SIG-M5 (cell line): Measurements from ENCODE around the gene MCOLN1.
A peak's percentile ranks its signal among the peaks of the same experiment; 100 is the strongest.

ENCODE experiments used
- DNase-seq: peaks from one replicate; lab custom pipeline; 2025; lab: John Stamatoyannopoulos, UW

Gene MCOLN1

GRCh38 chr19:7522072-7522922 lies at the start of gene MCOLN1:
Gene MCOLN1 (plus strand): TSS chr19:7522624. CDS start chr19:7522751, 127 bp downstream.
- no peak for DNase-seq

GRCh38 chr19:7475665-7476064 lies 46.8 kb upstream of the MCOLN1 start:
- no peak for DNase-seq

- no peak for DNase-seq
Observed at GRCh38 chr19:7476241-7476640, 46.2 kb upstream of the MCOLN1 start.

- DNase-seq: no peak
Observed at GRCh38 chr19:7476777-7477494, 45.5 kb upstream of the MCOLN1 start.

- no peak for DNase-seq
Observed at GRCh38 chr19:7477758-7478157, 44.7 kb upstream of the MCOLN1 start.

- DNase-seq: no peak
Observed at GRCh38 chr19:7478173-7478842, 44.1 kb upstream of the MCOLN1 start.

- DNase-seq: no peak
Observed at GRCh38 chr19:7478843-7479227, 43.6 kb upstream of the MCOLN1 start.

- DNase-seq: no peak
Observed at GRCh38 chr19:7480222-7480969, 42.0 kb upstream of the MCOLN1 start.

GRCh38 chr19:7480970-7481255 lies 41.5 kb upstream of the MCOLN1 start:
- DNase-seq: no peak

GRCh38 chr19:7482584-7483439 lies 39.6 kb upstream of the MCOLN1 start:
- no peak for DNase-seq

GRCh38 chr19:7483720-7484201 lies 38.7 kb upstream of the MCOLN1 start:
- DNase-seq: no peak

- DNase-seq: no peak
Observed at GRCh38 chr19:7486923-7487322, 35.5 kb upstream of the MCOLN1 start.

- DNase-seq: no peak
Observed at GRCh38 chr19:7488736-7489353, 33.6 kb upstream of the MCOLN1 start, which contains the start of gene PEX11G. Gene PEX11G (minus strand): TSS chr19:7489035. CDS start chr19:7489010, 25 bp downstream.

GRCh38 chr19:7489609-7490044 lies 32.8 kb upstream of the MCOLN1 start:
- DNase-seq: no peak

- DNase-seq: peak; percentile 91
Observed at GRCh38 chr19:7492142-7492541, 30.3 kb upstream of the MCOLN1 start.

GRCh38 chr19:7492558-7492957 lies 29.9 kb upstream of the MCOLN1 start:
- DNase-seq: no peak

- no peak for DNase-seq
Observed at GRCh38 chr19:7494416-7495098, 27.9 kb upstream of the MCOLN1 start.

GRCh38 chr19:7497292-7497691 lies 25.1 kb upstream of the MCOLN1 start:
- no peak for DNase-seq

- no peak for DNase-seq
Observed at GRCh38 chr19:7500811-7501450, 21.5 kb upstream of the MCOLN1 start.
